Trophoblast cell (in vitro differentiated cells and primary cell): ENCODE measurements around the gene VPS13D.

Experiments
- DNase-seq, 2 donors: peaks; one replicate each; pipeline ENCODE4 v3.0.0-alpha.2; 2016
- H2AFZ ChIP-seq: 2 replicates; pipeline ENCODE4 v1.6.1; 2013; ENCODE audit warnings: low read length, moderate library complexity, mild to moderate bottlenecking; ENCODE audit not compliant: insufficient read depth, poor library complexity
- H2AK5ac ChIP-seq: 2 replicates; pipeline ENCODE4 v1.6.1; 2013; ENCODE audit warnings: mild to moderate bottlenecking, low read length
- H2BK120ac ChIP-seq: 2 replicates; pipeline ENCODE4 v1.6.1; 2013; ENCODE audit warnings: low read length, mild to moderate bottlenecking, moderate library complexity; ENCODE audit not compliant: insufficient read depth, poor library complexity
- H2BK12ac ChIP-seq: 2 replicates; pipeline ENCODE4 v1.6.1; 2013; ENCODE audit warnings: mild to moderate bottlenecking, low read length, moderate library complexity
- H2BK5ac ChIP-seq: 2 replicates; pipeline ENCODE4 v1.6.1; 2013; ENCODE audit warnings: low read length, low read depth, moderate library complexity, mild to moderate bottlenecking; ENCODE audit not compliant: poor library complexity
- H3K14ac ChIP-seq: 2 replicates; pipeline ENCODE4 v1.6.1; 2013; ENCODE audit warnings: mild to moderate bottlenecking, low read length
- H3K18ac ChIP-seq: 2 replicates; pipeline ENCODE4 v1.6.1; 2013; ENCODE audit warnings: mild to moderate bottlenecking, low read length
- H3K23ac ChIP-seq: 2 replicates; pipeline ENCODE4 v1.6.1; 2013; ENCODE audit warnings: low read length
- H3K27ac ChIP-seq: 2 replicates; pipeline ENCODE4 v1.5.1; 2013; ENCODE audit warnings: low read depth, mild to moderate bottlenecking, inconsistent platforms, low read length, moderate library complexity
- H3K27me3 ChIP-seq: 2 replicates; pipeline ENCODE4 v1.6.1; 2013; ENCODE audit warnings: inconsistent platforms, mild to moderate bottlenecking, low read length, moderate library complexity; ENCODE audit not compliant: insufficient read depth
- H3K36me3 ChIP-seq, 2 experiments: 1 replicate in 1 of 2; 2 replicates in 1 of 2; pipeline ENCODE4 v1.6.1; 2013; ENCODE audit warnings: low read length in 2 of 2, mild to moderate bottlenecking in 2 of 2, moderate library complexity in 1 of 2; ENCODE audit not compliant: insufficient read depth in 2 of 2, control insufficient read depth in 1 of 2
- H3K4ac ChIP-seq: 2 replicates; pipeline ENCODE4 v1.6.1; 2013; ENCODE audit warnings: low read depth, mild to moderate bottlenecking, low read length, moderate library complexity
- H3K4me1 ChIP-seq, 2 experiments: 1 replicate in 1 of 2; 2 replicates in 1 of 2; pipeline ENCODE4 v1.6.1; 2013; ENCODE audit warnings: low read length in 2 of 2, mild to moderate bottlenecking in 2 of 2, moderate library complexity in 1 of 2; ENCODE audit not compliant: insufficient read depth in 2 of 2, control insufficient read depth in 1 of 2
- H3K4me2 ChIP-seq: 2 replicates; pipeline ENCODE4 v1.6.1; 2013; ENCODE audit warnings: inconsistent platforms, mild to moderate bottlenecking, low read length, moderate library complexity
- H3K4me3 ChIP-seq: 2 replicates; pipeline ENCODE4 v1.5.1; 2013; ENCODE audit warnings: mild to moderate bottlenecking, low read depth, low read length, inconsistent platforms
- H3K79me1 ChIP-seq: one replicate; pipeline ENCODE4 v1.6.1; 2013; ENCODE audit warnings: low read length
- H3K79me2 ChIP-seq: 2 replicates; pipeline ENCODE4 v1.6.1; 2013; ENCODE audit warnings: low read length, mild to moderate bottlenecking; ENCODE audit not compliant: control insufficient read depth, insufficient read depth, poor library complexity
- H3K9ac ChIP-seq: 2 replicates; pipeline ENCODE4 v1.6.1; 2013; ENCODE audit warnings: mild to moderate bottlenecking, low read length
- H3K9me3 ChIP-seq: 2 replicates; pipeline ENCODE4 v1.6.1; 2013; ENCODE audit warnings: low read depth, mild to moderate bottlenecking, control low read depth, inconsistent platforms, low read length; ENCODE audit not compliant: insufficient read depth
- H4K12ac ChIP-seq: 2 replicates; pipeline ENCODE4 v1.6.1; 2013; ENCODE audit warnings: low read depth, mild to moderate bottlenecking, low read length, moderate library complexity
- H4K8ac ChIP-seq: 2 replicates; pipeline ENCODE4 v1.6.1; 2013; ENCODE audit warnings: low read depth, mild to moderate bottlenecking, low read length, moderate library complexity
- H4K91ac ChIP-seq: one replicate; pipeline ENCODE4 v1.6.1; 2013; ENCODE audit warnings: low read depth, mild to moderate bottlenecking, low read length, moderate library complexity
- WGBS: extraction: QIAGEN DNeasy Blood & Tissue Kit; methylation state at CpG from one replicate; pipeline ENCODE4 v1.1.7; 2013; ENCODE audit warnings: missing lambda C conversion rate; ENCODE audit not compliant: insufficient read length, insufficient coverage; ENCODE audit errors: extremely low coverage; 5-methylcytosine and 5-hydroxymethylcytosine counted together

Gene VPS13D

GRCh38 chr1:12548973-12549459, 319.2 kb downstream of the VPS13D start:
- Histone ChIP-seq H3K23ac (no peak overlapping the region), H2AK5ac (no peak overlapping the region), H3K79me1 (peaks cover 5% of the 10 kb centered on the region), H4K91ac (peak overlapping the region; percentile 7), H3K36me3 (no peaks in the 10 kb centered on the region), H4K12ac (no peak overlapping the region), H3K27ac (no peak overlapping the region), H2AFZ (no peak overlapping the region), H3K4ac (no peak overlapping the region), H3K79me2 (no peaks in the 10 kb centered on the region), H3K4me3 (no peak overlapping the region), H3K27me3 (no peaks in the 10 kb centered on the region), H2BK5ac (no peak overlapping the region), H3K4me2 (no peak overlapping the region), H3K18ac (no peak overlapping the region), H3K9me3 (no peaks in the 10 kb centered on the region), H2BK12ac (peak overlapping the region; percentile 1), H3K4me1 (peaks cover 13 to 15% of the 10 kb centered on the region in 2 experiments), H2BK120ac (no peak overlapping the region), H3K14ac (no peak overlapping the region), H3K9ac (no peak overlapping the region), H4K8ac (no peak overlapping the region)
- DNase-seq = no peak
- WGBS = no CpG with 5 or more reads among the region's 27 CpGs

DNA sequence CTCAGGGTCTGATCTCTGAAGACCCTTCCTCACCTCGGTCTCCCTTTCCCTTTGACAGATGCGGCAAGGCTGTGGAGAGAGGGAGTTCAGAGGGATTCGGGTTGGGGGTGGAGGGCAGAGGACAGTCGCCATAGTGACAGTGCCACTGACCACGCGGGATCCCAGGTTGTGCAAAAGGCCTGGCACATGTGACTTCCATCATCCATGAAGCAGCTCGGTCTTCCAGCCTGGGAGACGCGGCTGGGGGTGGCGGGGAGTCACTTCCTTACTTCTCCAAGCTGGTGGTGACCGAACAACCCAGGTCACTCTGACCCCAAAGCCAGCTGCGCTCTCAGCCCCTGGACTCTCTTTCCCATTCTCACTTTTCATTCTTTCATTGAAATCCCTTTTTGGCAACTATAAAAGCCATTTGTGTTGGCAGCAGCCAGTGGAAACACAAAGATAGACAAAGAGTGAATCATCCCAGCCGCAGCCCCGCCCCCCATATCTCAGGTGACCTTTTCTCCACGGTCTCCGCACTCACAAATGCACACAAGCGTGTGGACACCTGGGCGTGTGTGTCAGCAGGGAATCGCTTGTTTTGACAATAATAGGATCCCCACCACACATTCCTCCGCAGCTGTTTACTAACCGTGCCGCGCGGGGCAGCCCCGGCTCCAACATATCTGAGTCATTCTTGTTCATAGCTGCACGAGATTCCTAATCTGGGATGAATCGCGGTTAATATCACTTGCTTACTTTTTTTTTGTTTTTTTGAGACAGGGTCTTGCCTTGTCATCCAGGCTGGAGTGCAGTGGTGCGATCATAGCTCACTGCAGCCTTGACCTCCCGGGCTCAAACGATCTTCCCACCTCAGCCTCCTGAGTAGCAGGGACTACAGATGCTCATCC, 319.9 kb downstream of the VPS13D start:
- peak overlapping the region; percentile 18 for H2AFZ ChIP-seq
- no peak overlapping the region for H2AK5ac ChIP-seq
- WGBS = no CpG with 5 or more reads among the region's 31 CpGs
- no peaks in the 10 kb centered on the region for H3K9me3 ChIP-seq
- peak overlapping the region; percentile 35 for H4K12ac ChIP-seq
- peak overlapping the region; percentile 13 for H4K91ac ChIP-seq
- no peaks in the 10 kb centered on the region for H3K79me2 ChIP-seq
- peaks cover 13 to 15% of the 10 kb centered on the region in 2 experiments for H3K4me1 ChIP-seq
- H3K18ac ChIP-seq = no peak overlapping the region
- no peak overlapping the region for H3K27ac ChIP-seq
- H3K4me3 ChIP-seq = no peak overlapping the region
- no peak overlapping the region for H3K14ac ChIP-seq
- peak; percentile 64 to 68 for DNase-seq
- no peak overlapping the region for H3K4ac ChIP-seq
- peak overlapping the region; percentile 1 for H2BK12ac ChIP-seq
- H3K27me3 ChIP-seq = no peaks in the 10 kb centered on the region
- no peaks in the 10 kb centered on the region for H3K36me3 ChIP-seq
- H4K8ac ChIP-seq = no peak overlapping the region
- no peak overlapping the region for H2BK5ac ChIP-seq
- peaks cover 5% of the 10 kb centered on the region for H3K79me1 ChIP-seq
- no peak overlapping the region for H3K9ac ChIP-seq
- H3K4me2 ChIP-seq = no peak overlapping the region
- H3K23ac ChIP-seq = no peak overlapping the region
- H2BK120ac ChIP-seq = no peak overlapping the region

DNA sequence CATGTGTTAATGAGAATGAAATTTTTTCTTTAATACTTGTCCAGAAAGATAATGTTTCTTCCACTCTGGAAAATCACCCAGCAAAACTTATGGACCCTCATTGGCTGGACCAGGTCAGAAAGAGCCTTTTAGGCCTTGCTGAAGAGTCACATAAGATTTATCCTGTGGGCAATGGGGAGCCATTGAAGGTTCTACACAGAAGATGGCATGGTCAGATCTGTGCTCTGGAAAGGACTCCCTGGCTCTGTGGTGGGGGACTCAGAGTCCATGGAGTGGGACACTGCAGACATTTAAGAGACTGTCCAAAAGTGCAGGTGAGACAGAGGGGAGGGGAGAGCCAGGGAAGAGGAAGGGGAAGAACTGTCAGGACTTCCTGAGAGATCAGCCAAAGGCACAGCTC, 321.8 kb downstream of the VPS13D start:
- Histone ChIP-seq H3K36me3 (no peaks in the 10 kb centered on the region), H2BK120ac (no peak overlapping the region), H4K91ac (no peak overlapping the region), H2AFZ (no peak overlapping the region), H3K4me3 (no peak overlapping the region), H4K12ac (no peak overlapping the region), H3K79me1 (peaks cover 7% of the 10 kb centered on the region), H2BK5ac (no peak overlapping the region), H3K14ac (no peak overlapping the region), H3K27ac (no peak overlapping the region), H2BK12ac (peak overlapping the region; percentile 27), H2AK5ac (no peak overlapping the region), H3K9ac (no peak overlapping the region), H3K4me2 (no peak overlapping the region), H3K9me3 (no peaks in the 10 kb centered on the region), H3K23ac (no peak overlapping the region), H3K4ac (no peak overlapping the region), H3K18ac (no peak overlapping the region), H4K8ac (no peak overlapping the region), H3K27me3 (no peaks in the 10 kb centered on the region), H3K4me1 (peaks cover 13 to 18% of the 10 kb centered on the region in 2 experiments), H3K79me2 (no peaks in the 10 kb centered on the region)
- no peak for DNase-seq

DNA sequence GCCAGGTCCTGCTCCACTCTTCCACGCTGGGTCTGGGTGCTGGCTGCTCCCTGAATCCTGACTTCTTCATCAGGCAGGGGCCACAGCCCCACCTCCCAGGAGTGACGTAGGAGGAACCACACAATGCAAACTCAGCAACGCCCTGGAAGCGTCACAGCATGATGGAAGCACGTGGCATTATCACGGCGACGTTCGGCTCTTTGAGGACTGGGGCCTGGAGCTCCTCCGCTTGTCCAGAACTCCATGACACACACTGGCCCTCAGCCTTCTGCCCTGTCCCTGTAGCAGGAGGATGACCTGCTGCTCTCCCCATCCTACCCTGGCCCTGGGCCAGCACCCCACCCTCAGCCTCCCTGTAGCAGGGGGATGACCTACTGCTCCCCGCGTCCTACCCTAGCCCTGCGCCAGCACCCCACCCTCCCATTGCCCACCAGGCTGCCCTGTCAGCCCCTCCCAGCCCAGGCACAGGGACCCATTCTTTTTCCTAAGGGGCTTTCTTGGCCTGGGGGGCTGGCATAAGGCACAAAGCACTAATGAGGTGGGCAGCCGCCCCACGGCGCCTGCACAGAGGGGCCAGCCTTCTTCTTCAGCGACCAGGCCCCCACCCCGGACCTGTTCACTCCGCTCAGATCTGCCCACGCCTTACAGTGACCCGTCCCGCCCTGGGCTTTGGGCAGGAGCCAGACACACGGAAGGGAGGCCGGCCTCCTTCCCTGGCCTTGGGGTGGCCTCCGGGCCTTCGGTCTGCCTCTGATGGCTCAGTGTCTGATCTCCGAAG, 322.5 kb downstream of the VPS13D start:
- H3K79me1 ChIP-seq = peaks cover 10% of the 10 kb centered on the region
- WGBS = no CpG with 5 or more reads among the region's 27 CpGs
- H4K8ac ChIP-seq = no peak overlapping the region
- no peak overlapping the region for H3K27ac ChIP-seq
- no peak overlapping the region for H3K9ac ChIP-seq
- no peak for DNase-seq
- H3K18ac ChIP-seq = no peak overlapping the region
- H3K9me3 ChIP-seq = no peaks in the 10 kb centered on the region
- H3K23ac ChIP-seq = no peak overlapping the region
- H2BK5ac ChIP-seq = no peak overlapping the region
- no peak overlapping the region for H3K4ac ChIP-seq
- H2BK12ac ChIP-seq = no peak overlapping the region
- H3K79me2 ChIP-seq = no peaks in the 10 kb centered on the region
- no peak overlapping the region for H2AFZ ChIP-seq
- H4K91ac ChIP-seq = no peak overlapping the region
- no peak overlapping the region for H3K4me3 ChIP-seq
- no peaks in the 10 kb centered on the region for H3K36me3 ChIP-seq
- H2BK120ac ChIP-seq = no peak overlapping the region
- H3K4me2 ChIP-seq = no peak overlapping the region
- H3K27me3 ChIP-seq = no peaks in the 10 kb centered on the region
- no peak overlapping the region for H3K14ac ChIP-seq
- H2AK5ac ChIP-seq = peak overlapping the region; percentile 50
- no peak overlapping the region for H4K12ac ChIP-seq
- H3K4me1 ChIP-seq = peaks cover 17 to 23% of the 10 kb centered on the region in 2 experiments
